ENCODE results near the gene GNG13.

DNA sequence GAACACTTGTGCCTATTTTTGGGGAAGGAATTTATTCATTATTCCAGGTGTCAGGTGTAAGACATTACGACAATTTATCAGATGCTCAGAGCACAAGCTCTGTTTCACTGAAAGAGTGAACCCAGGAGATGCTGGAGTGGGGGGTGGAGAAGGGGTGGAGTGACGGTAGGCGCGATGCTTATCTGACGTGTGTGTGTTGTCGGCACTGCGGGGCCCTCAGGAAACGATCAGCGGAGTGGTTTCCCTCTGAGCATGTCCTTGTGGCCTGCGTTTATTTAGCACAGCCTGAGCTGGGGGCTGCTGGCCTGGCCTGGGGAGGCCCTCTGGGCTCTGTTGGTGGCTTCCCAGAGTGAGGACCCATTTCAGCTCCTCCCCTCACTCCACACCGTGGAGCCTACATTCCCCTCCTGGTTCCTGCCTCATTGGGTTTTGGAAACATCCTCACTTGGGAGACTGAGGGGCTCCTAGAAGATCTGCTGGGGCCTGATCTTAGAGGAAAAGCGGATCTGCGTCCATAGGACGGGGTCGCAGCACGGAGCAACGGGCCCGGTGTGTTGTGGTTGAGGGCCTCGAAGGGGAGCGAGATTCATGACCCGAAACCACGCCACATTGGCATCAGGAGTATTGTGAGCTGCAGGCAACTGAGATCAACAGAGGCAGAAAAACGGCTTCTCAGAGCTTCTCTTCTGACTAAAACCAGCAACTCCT lies 19.0 kb upstream of the GNG13 start:
- no peak for TF ChIP-seq EZH2 (IDR thresholded peaks at IDR 0.05; ENCODE audit: low read length, unreplicated experiment)
- TF ChIP-seq, protein P1, sequence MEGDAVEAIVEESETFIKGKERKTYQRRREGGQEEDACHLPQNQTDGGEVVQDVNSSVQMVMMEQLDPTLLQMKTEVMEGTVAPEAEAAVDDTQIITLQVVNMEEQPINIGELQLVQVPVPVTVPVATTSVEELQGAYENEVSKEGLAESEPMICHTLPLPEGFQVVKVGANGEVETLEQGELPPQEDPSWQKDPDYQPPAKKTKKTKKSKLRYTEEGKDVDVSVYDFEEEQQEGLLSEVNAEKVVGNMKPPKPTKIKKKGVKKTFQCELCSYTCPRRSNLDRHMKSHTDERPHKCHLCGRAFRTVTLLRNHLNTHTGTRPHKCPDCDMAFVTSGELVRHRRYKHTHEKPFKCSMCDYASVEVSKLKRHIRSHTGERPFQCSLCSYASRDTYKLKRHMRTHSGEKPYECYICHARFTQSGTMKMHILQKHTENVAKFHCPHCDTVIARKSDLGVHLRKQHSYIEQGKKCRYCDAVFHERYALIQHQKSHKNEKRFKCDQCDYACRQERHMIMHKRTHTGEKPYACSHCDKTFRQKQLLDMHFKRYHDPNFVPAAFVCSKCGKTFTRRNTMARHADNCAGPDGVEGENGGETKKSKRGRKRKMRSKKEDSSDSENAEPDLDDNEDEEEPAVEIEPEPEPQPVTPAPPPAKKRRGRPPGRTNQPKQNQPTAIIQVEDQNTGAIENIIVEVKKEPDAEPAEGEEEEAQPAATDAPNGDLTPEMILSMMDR (conservative IDR thresholded peaks at IDR 0.05; ENCODE audit: low read depth, low read length): no peak

All from PC-3 (cell line).